ENCODE data around the gene MB. TPM values are rescaled to one million over a fixed set of nuclear protein-coding genes. Genes with fewer than 3 reads are reported as not detected.

Gene MB
- total RNA-seq, 6 experiments from 2014 or later = 0.61 to 10.2 (median 1.3) TPM

DNA sequence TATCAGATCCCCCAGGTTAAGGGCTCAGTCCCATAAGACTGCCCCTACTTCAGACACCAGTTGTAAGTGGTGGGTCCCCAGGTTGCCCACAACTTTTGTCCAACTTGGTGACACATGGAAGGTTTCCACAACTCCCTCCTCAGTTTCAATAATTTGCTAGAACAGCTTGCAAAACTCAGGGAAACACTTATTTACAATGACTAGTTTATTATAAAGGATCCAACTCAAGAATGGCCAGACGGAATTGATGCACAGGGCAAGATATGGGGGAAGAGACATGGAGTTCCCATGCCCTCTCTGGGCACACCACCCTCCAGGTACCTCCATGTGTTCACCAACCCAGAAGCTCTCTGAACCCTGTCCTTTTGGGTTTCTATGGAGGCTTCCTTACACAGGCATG is 36.7 kb upstream of the MB start:
- Histone ChIP-seq H3K4me1 (peaks cover 0 to 30% (median 8%) of the 10 kb centered on the region in 4 donors), H3K27ac (no peak overlapping the region), H3K4me3 (no peak overlapping the region), H3K36me3 (peaks cover 4 to 32% (median 17%) of the 10 kb centered on the region in 4 donors), H3K9me3 (no peaks in the 10 kb centered on the region), H3K27me3 (no peaks in the 10 kb centered on the region)
- TF ChIP-seq POLR2A (IDR thresholded peaks at IDR 0.05) = no peak
- TF ChIP-seq, protein P1, sequence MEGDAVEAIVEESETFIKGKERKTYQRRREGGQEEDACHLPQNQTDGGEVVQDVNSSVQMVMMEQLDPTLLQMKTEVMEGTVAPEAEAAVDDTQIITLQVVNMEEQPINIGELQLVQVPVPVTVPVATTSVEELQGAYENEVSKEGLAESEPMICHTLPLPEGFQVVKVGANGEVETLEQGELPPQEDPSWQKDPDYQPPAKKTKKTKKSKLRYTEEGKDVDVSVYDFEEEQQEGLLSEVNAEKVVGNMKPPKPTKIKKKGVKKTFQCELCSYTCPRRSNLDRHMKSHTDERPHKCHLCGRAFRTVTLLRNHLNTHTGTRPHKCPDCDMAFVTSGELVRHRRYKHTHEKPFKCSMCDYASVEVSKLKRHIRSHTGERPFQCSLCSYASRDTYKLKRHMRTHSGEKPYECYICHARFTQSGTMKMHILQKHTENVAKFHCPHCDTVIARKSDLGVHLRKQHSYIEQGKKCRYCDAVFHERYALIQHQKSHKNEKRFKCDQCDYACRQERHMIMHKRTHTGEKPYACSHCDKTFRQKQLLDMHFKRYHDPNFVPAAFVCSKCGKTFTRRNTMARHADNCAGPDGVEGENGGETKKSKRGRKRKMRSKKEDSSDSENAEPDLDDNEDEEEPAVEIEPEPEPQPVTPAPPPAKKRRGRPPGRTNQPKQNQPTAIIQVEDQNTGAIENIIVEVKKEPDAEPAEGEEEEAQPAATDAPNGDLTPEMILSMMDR (IDR thresholded peaks at IDR 0.05) = no peak
- DNase-seq (no peak), ATAC-seq (no peak)
- WGBS (ENCODE audit: insufficient coverage, low coverage, low lambda C conversion rate, missing lambda C conversion rate) = 78% methylated on average over 1 of the region's 1 CpG
- intact Hi-C loops (cut with DNase I) = no loop called here

DNA sequence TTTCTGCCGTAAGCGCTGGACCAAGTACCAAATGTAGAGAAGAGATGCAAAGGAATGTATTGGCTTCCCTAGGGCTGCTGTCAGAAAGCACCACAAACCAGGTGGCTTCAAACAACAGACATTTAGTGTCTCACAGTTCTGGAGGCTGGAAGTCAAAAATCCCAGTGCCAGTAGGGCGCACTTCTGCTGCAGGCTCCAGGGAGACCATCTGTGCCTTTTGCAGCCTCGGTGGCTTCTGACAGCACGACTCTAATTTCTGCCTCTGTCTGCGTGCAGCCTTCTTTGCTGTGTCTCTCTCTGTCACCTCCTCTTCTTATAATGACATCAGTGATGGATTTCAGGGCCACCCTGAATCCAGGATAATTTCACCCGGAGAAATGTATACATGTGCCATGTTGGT is 34.0 kb upstream of the MB start:
- intact Hi-C loops (cut with DNase I) = no loop called here
- TF ChIP-seq, protein P1 (IDR thresholded peaks at IDR 0.05) = no peak
- no peak for TF ChIP-seq POLR2A (IDR thresholded peaks at IDR 0.05)
- DNase-seq (peak in 1 of 3 donors; percentile 12), ATAC-seq (no peak)
- no peak overlapping the region for H3K27ac ChIP-seq
- H3K27me3 ChIP-seq = no peaks in the 10 kb centered on the region
- WGBS (ENCODE audit: insufficient coverage, low coverage, low lambda C conversion rate, missing lambda C conversion rate) = 95% methylated on average over 3 of the region's 7 CpGs
- no peak overlapping the region for H3K4me3 ChIP-seq
- H3K36me3 ChIP-seq = peaks cover 0 to 7% (median 1%) of the 10 kb centered on the region in 4 donors
- peaks cover 0 to 38% (median 15%) of the 10 kb centered on the region in 4 donors for H3K4me1 ChIP-seq
- no peaks in the 10 kb centered on the region for H3K9me3 ChIP-seq

DNA sequence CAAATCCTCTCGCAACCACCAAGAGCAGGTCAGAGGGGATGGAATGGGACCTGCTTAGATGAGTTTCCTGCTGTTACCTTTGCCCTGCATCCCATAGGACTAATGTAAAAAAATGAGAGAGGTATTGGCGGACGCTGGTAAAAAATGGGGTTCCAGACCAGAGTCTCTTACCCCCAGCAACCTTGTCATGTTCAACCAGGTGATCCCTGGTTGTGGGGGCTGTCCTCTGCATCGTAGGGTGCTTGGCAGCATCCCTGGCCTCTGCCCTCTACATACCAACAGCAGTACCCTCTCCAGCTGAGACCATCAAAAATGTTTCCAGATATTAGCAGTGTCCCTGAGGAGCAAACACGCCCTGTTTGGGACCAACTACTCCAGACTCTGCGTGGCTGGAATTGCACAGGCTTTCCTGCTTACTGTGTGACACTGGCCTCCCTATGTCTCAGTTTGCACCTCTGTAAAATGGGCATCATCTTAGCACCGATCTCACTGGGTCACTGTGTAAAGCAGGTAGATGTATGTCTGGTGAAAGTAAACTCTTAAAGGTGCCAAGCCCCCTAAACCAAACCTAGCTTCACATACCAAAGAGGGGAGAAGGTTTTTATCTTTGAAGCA is 32.6 kb upstream of the MB start:
- 14% methylated on average over 6 of the region's 7 CpGs for WGBS (ENCODE audit: insufficient coverage, low coverage, low lambda C conversion rate, missing lambda C conversion rate)
- DNase-seq (peak in 1 of 3 donors; percentile 26), ATAC-seq (no peak)
- no peak for TF ChIP-seq POLR2A (IDR thresholded peaks at IDR 0.05)
- TF ChIP-seq, protein P1 (IDR thresholded peaks at IDR 0.05) = no peak
- Histone ChIP-seq H3K9me3 (no peaks in the 10 kb centered on the region), H3K4me1 (peaks cover 0 to 44% (median 19%) of the 10 kb centered on the region in 4 donors), H3K27ac (peak overlapping the region; percentile 98 to 100 (median 99)), H3K36me3 (peaks cover 0 to 2% (median 0%) of the 10 kb centered on the region in 4 donors), H3K4me3 (peak overlapping the region; percentile 79 to 91 (median 87)), H3K27me3 (no peaks in the 10 kb centered on the region)
- intact Hi-C loops (cut with DNase I) = no loop called here

DNA sequence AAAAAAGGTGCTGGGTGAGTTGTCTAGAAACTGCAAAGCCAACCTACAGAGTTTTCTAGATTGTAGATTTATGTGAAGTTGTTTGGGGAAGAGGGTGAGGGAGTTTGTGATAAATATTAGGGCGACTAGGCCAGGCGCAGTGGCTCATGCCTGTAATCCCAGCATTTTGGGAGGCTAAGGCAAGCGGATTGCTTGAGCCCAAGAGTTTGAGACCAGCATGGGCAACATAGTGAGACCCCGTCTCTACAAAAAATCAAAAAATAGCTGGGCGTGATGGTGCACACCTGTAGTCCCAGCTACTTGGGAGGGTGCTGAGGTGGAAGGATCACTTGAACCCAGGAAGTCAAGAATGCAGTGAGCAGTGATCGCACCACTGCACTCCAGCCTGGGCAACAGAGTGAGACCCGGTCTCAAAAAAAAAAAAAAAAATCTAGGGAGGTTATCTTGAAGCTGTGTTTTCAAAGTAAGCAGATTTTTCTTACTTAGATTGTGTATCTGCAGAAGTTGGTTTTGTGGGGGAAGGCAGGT is 32.0 kb upstream of the MB start:
- intact Hi-C loops (cut with DNase I) = no loop called here
- Histone ChIP-seq H3K4me3 (peak overlapping the region; percentile 79 to 91 (median 87)), H3K9me3 (no peaks in the 10 kb centered on the region), H3K36me3 (no peaks in the 10 kb centered on the region), H3K27ac (peak overlapping the region; percentile 98 to 100 (median 99)), H3K4me1 (peaks cover 0 to 46% (median 19%) of the 10 kb centered on the region in 4 donors), H3K27me3 (no peaks in the 10 kb centered on the region)
- ATAC-seq (peak in 2 of 4 donors; percentile 2 to 5), DNase-seq (peak in 1 of 3 donors; percentile 32)
- WGBS (ENCODE audit: insufficient coverage, low coverage, low lambda C conversion rate, missing lambda C conversion rate) = 3% methylated on average over 7 of the region's 7 CpGs
- TF ChIP-seq, protein P1 (IDR thresholded peaks at IDR 0.05) = no peak
- TF ChIP-seq POLR2A (IDR thresholded peaks at IDR 0.05) = no peak

Measured in right lobe of liver (tissue), 6 donors.